Loucy (cell line): ENCODE measurements around the gene TTLL7.

Experiments
- CTCF ChIP-seq: fragments of 200-600 bp; sonication (generic); conservative IDR thresholded peaks from 2 replicates; pipeline ENCODE4 v1.5.1; 2014; ENCODE audit warnings: mild to moderate bottlenecking, antibody characterized with exemption, low read length
- EZH2phosphoT487 ChIP-seq: fragments of 200-600 bp; IDR thresholded peaks from 2 replicates; pipeline ENCODE4 v1.6.1; 2018; ENCODE audit warnings: antibody characterized with exemption, mild to moderate bottlenecking, moderate library complexity, borderline replicate concordance

GRCh38 chr1:83900524-83900923, 98.4 kb downstream of the TTLL7 start:
- TF ChIP-seq CTCF, result no peak
- no peak for TF ChIP-seq EZH2phosphoT487
